B cell (primary cell): ENCODE data around the gene GON7. TPM values are rescaled to one million over a fixed set of nuclear protein-coding genes. Genes with fewer than 3 reads are reported as not detected.

ENCODE experiments used
- ATAC-seq: fragments of 200-7000 bp; cut with Tn5 transposase; one replicate; pipeline ENCODE4 v1.10.0; 2021; ENCODE audit warnings: low read depth, mild to moderate bottlenecking, moderate number of reproducible peaks, moderate library complexity
- CTCF ChIA-PET: fragments of 350-600 bp; sonication (Branson Sonifier 250); formaldehyde crosslinking; loops from one replicate; lab custom pipeline; 2021; ENCODE audit warnings: antibody characterized with exemption, inconsistent platforms; lab: Charles Lee
- POLR2A ChIA-PET: fragments of 350-600 bp; sonication (Branson Sonifier 250); formaldehyde crosslinking; loops from one replicate; lab custom pipeline; 2021; ENCODE audit warnings: antibody characterized with exemption; lab: Charles Lee
- DNase-seq: peaks from one replicate; pipeline ENCODE4 v3.0.0; 2013
- H2AFZ ChIP-seq: 2 replicates; pipeline ENCODE4 v1.6.1; 2012; ENCODE audit warnings: mild to moderate bottlenecking, low read depth, low read length; ENCODE audit not compliant: insufficient read depth, poor library complexity, severe bottlenecking
- H3K27ac ChIP-seq, 2 donors: 1 replicate in 1 of 2; 2 replicates in 1 of 2; pipeline ENCODE4 v1.5.1; 2012 to 2013; ENCODE audit warnings: low read length in 2 of 2, mild to moderate bottlenecking in 2 of 2, moderate library complexity in 1 of 2
- H3K27me3 ChIP-seq, 4 experiments: fragments of 200-600 bp in 1 of 4; sonication (generic) in 1 of 4; replicated peaks in 1 of 4; 1 replicate in 2 of 4; 2 replicates in 2 of 4; pipeline versions ENCODE4 v1.6.1 to v1.7.0; 2013 to 2016; ENCODE audit warnings: low read length in 3 of 4, mild to moderate bottlenecking in 2 of 4, mixed read lengths in 1 of 4, moderate library complexity in 1 of 4; ENCODE audit not compliant: insufficient read depth in 4 of 4, control insufficient read depth in 3 of 4; ENCODE audit errors: control extremely low read depth in 1 of 4
- H3K36me3 ChIP-seq, 2 experiments: replicated peaks in 1 of 2; 1 replicate in 1 of 2; 2 replicates in 1 of 2; pipeline versions ENCODE4 v1.6.1 to v1.7.1; 2013; ENCODE audit warnings: low read length in 1 of 2; ENCODE audit not compliant: insufficient read depth in 2 of 2, control insufficient read depth in 1 of 2; ENCODE audit errors: control extremely low read depth in 1 of 2, extremely low read depth in 1 of 2
- H3K4me1 ChIP-seq, 2 donors: fragments of 200-600 bp in 1 of 2; sonication (generic) in 1 of 2; 1 replicate in 1 of 2; 2 replicates in 1 of 2; pipeline versions ENCODE4 v1.5.1 to v1.6.1; 2013 to 2017; ENCODE audit warnings: low read length in 2 of 2; ENCODE audit not compliant: control insufficient read depth in 2 of 2, insufficient read depth in 2 of 2
- H3K4me2 ChIP-seq: replicated peaks from 2 replicates; pipeline ENCODE3; 2012; ENCODE audit warnings: mild to moderate bottlenecking, low read depth, low read length; ENCODE audit not compliant: poor library complexity, severe bottlenecking
- H3K4me3 ChIP-seq, 5 experiments: fragments of 200-600 bp in 1 of 5; sonication (generic) in 1 of 5; 1 replicate in 3 of 5; 2 replicates in 2 of 5; pipeline versions ENCODE4 v1.5.1 to v1.7.0; 2011 to 2016; ENCODE audit warnings: low read length in 4 of 5, mild to moderate bottlenecking in 4 of 5, low read depth in 2 of 5, control low read depth in 1 of 5, moderate library complexity in 1 of 5; ENCODE audit not compliant: insufficient read depth in 1 of 5; ENCODE audit errors: control extremely low read depth in 1 of 5, extremely low read depth in 1 of 5
- H3K79me2 ChIP-seq: fragments of 200-600 bp; sonication (generic); one replicate; pipeline ENCODE4 v1.6.0; 2016; ENCODE audit warnings: low read length; ENCODE audit not compliant: control insufficient read depth, insufficient read depth
- H3K9ac ChIP-seq: fragments of 200-600 bp; sonication (generic); 2 replicates; pipeline ENCODE4 v1.6.1; 2017; ENCODE audit warnings: mild to moderate bottlenecking, low read length, moderate library complexity
- H3K9me3 ChIP-seq, 3 donors: one replicate each; pipeline versions ENCODE4 v1.6.1 to v1.7.1; 2013; ENCODE audit warnings: low read length in 2 of 3; ENCODE audit not compliant: control insufficient read depth in 2 of 3, insufficient read depth in 1 of 3; ENCODE audit errors: control extremely low read depth in 1 of 3
- H4K20me1 ChIP-seq: 2 replicates; pipeline ENCODE4 v1.6.0; 2012; ENCODE audit warnings: mild to moderate bottlenecking, low read length; ENCODE audit not compliant: insufficient read depth, control insufficient read depth, poor library complexity, severe bottlenecking
- H3K27ac Mint-ChIP-seq: one replicate; pipeline ENCODE4 v1.8.0; 2021; ENCODE audit warnings: mixed read lengths
- H3K27me3 Mint-ChIP-seq: one replicate; pipeline ENCODE4 v1.8.0; 2021; ENCODE audit warnings: mixed read lengths
- H3K4me1 Mint-ChIP-seq: one replicate; pipeline ENCODE4 v1.8.0; 2021; ENCODE audit warnings: mixed read lengths
- H3K4me3 Mint-ChIP-seq: one replicate; pipeline ENCODE4 v1.8.0; 2021; ENCODE audit warnings: mixed read lengths
- H3K9me3 Mint-ChIP-seq: one replicate; pipeline ENCODE4 v1.8.0; 2022; ENCODE audit warnings: mixed read lengths; ENCODE audit not compliant: insufficient read depth
- CTCF ChIP-seq: fragments of 200-600 bp; IDR thresholded peaks from one replicate; pipeline ENCODE4 v1.8.0; 2022; ENCODE audit warnings: antibody characterized with exemption, mild to moderate bottlenecking
- EZH2 ChIP-seq: IDR thresholded peaks from 2 replicates; pipeline ENCODE4 v1.6.1; 2012; ENCODE audit warnings: borderline replicate concordance, low read depth, mild to moderate bottlenecking, moderate library complexity, low read length; ENCODE audit not compliant: insufficient read depth, poor library complexity, severe bottlenecking
- WGBS: methylation state at CpG from one replicate; pipeline ENCODE4 v1.1.5; 2013; ENCODE audit warnings: missing lambda C conversion rate; ENCODE audit not compliant: insufficient coverage; 5-methylcytosine and 5-hydroxymethylcytosine counted together
- intact Hi-C: fragments of 100-400 bp; cut with micrococcal nuclease; formaldehyde crosslinking; loops from one replicate; pipeline ENCODE4 v1.10.0; 2022
- polyA plus RNA-seq: library from polyadenylated mRNA; depleted of rRNA; stranded (reverse); fragments of >200 nt; gene quantifications from 2 replicates; pipeline ENCODE4 v1.2.3, GENCODE V29; 2012
- total RNA-seq, 2 donors: library from RNA; stranded (reverse); fragments of 120-200 nt in 1 of 2; gene quantifications; 1 replicate in 1 of 2; 2 replicates in 1 of 2; pipeline versions ENCODE4 v1.2.3 to v1.2.4, GENCODE V29; 2013 to 2022

GON7 gene
- total and polyA plus RNA-seq, 2 donors (not counting 1 experiment from before 2014, with no cell fraction given): 4.3 to 8.9 TPM

- peak overlapping the region; percentile 99 for H2AFZ ChIP-seq
- intact Hi-C loops: loop anchor here (1.0 to 10.0 kb wide), 9 partner anchors 22 to 1101 kb away; partner anchors contain the start of genes ATXN3, BTBD7, ITPK1 and LYSET
- H3K79me2 ChIP-seq: peaks cover 50% of the 10 kb centered on the region
- Mint-ChIP-seq H3K9me3 (no peaks in the 10 kb centered on the region), H3K27ac (peak overlapping the region; percentile 91), H3K4me1 (peaks cover 61% of the 10 kb centered on the region), H3K4me3 (peak overlapping the region; percentile 97), H3K27me3 (no peaks in the 10 kb centered on the region)
- DNase-seq: peak; percentile 29
- peaks cover 28 to 46% of the 10 kb centered on the region in 2 donors for H3K4me1 ChIP-seq
- peak overlapping the region; percentile 64 to 84 for H3K27ac ChIP-seq
- peaks cover 2 to 3% of the 10 kb centered on the region in 2 experiments for H3K36me3 ChIP-seq
- ATAC-seq: peak; percentile 39
- no peak for TF ChIP-seq EZH2
- TF ChIP-seq CTCF: peak; percentile 24
- peak overlapping the region; percentile 95 for H3K9ac ChIP-seq
- H3K9me3 ChIP-seq: no peaks in the 10 kb centered on the region
- ChIA-PET POLR2A (interaction anchor here (1.1 to 2.9 kb wide), 2 partner anchors 12 to 23 kb away, joined by 3 to 11 read pairs; partner anchors contain the start of genes LYSET and MOAP1), CTCF (interaction anchor here (0.6 to 2.8 kb wide), 18 partner anchors 9 to 1085 kb away, joined by 3 to 14 read pairs (median 4); partner anchors contain the start of genes LYSET and MOAP1)
- H3K4me3 ChIP-seq: peak overlapping the region; percentile 2 to 97 (median 94)
- peak overlapping the region; percentile 85 for H3K4me2 ChIP-seq
- WGBS: under 1% methylated on average over 16 of the region's 23 CpGs
- no peaks in the 10 kb centered on the region for H3K27me3 ChIP-seq
- no peaks in the 10 kb centered on the region for H4K20me1 ChIP-seq
Observed at GRCh38 chr14:93207468-93208308, 823 bp upstream of the GON7 start.
